Tongue (tissue), 2 donors: ENCODE measurements around the gene CERK. TPM values are rescaled to one million over a fixed set of nuclear protein-coding genes. Genes with fewer than 3 reads are reported as not detected.

ENCODE experiments used
- DNase-seq: peaks from one replicate; pipeline ENCODE4 v3.0.0-alpha.2; 2015
- total RNA-seq: library from RNA; depleted of rRNA; stranded (reverse); fragments of >200 nt; gene quantifications from one replicate; pipeline ENCODE4 v1.2.3, GENCODE V29; 2014

The CERK gene
- total RNA-seq, 1 donor from 2014 or later, result 25.6 TPM

DNA sequence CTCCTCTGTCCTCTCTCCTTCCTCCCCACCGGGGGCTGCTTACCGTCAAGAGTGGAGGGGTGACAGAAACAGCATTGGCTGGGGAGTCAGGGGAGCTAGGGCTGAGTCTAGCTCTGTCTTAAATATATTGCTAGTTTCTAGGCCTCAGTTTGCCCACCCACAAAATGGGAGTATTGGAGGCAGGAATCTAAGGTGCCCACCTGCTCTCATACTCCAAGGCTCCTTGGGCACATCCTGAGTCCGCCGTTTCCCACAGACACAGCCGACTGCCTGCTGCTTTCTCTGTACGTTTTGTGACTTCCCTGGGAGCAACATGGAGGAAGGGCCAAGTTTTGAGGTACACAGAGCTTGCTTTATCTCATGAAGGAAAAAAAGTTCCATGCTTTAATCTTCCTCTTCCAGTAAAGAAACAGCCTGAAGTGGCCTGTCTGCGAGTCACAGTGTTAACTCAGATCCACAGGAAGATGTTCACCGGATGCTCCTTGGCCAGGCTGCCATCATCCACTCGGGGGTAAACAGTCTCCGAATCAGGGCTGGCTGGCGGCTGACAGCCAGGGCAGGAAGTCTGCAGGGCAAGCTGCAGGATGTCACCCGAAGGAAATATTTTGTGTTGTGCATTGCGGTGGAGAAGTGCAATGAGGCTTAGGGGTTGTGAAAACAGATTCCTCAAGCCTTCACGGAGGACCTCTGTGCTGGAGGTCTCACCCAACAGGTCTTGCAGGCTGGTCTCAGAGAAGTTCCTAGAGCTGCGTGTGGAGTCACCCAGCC is 11.0 kb upstream of the CERK start:
- no peak for DNase-seq

DNA sequence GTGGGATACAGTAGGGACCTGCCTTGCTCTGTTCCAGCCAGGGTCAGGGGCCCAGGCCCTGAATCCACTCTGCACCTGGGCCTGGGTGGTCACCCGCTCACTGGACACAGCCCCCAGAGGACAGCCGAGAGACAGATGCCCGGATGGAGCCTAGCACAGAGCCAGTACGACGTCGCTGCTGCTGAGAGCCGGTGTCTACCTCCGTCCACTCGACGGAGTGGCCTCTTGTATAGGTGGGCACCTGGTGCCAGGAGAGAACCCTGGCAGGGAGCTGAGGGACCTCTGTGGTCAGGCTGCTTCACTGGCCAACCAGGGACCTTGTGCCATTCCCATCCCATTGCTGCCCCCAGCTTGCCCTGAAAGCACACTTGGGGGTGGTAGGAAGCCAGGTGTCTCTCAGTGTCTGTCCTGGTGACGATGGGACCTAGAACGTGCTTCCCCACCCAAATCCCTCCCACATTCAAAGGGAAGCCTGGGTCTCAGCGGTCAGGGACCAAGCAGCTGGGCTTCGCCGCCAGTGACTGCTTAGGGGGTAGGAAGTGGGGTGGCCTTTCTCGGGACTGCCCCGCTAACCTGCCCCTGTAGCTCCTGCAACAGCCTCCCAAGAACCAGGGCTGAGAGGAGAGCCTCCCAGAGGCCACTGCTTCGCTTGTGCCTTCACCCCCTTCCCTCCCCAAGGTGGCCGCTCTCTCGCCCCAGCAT is 10.3 kb upstream of the CERK start:
- no peak for DNase-seq

DNA sequence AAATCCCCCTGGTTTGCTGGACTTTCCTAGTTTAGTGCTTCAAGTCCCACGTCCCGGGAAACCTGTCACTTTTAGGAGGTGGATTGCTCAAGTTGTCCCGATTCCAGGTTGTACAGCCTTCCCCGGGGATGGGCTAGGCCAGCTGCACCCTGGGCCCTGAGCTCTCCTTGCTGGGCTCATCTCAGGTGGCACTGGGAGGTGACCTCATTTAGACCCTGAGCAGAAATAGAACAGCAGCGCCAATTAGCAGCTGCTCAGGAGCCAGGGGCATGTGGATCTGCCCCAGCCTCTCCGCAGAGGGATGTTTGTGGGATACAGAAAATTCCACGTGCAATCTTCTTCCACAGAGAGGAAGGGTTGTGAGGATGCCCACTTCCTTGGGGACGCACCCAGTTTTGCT is 9.6 kb upstream of the CERK start:
- no peak for DNase-seq

DNA sequence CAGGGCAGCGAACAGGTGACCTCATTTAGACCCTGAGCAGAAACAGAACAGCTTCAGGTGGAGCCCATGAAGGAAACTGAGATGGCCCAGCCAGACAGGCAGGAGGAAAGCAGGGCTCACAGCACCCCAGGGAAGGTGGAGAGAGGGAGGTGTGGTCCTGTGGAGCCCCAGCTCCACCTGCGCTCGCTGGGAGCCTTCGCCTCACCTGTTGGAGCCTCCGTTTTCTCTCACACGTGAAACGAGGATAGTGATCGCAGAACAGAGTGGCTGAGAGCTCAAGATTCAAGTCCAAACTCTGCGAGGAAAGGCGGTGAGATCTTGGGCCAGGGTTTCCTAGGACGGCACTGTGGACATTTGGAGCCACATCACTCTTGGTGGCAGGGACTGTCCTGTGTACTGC is 8.6 kb upstream of the CERK start:
- DNase-seq, result no peak

DNA sequence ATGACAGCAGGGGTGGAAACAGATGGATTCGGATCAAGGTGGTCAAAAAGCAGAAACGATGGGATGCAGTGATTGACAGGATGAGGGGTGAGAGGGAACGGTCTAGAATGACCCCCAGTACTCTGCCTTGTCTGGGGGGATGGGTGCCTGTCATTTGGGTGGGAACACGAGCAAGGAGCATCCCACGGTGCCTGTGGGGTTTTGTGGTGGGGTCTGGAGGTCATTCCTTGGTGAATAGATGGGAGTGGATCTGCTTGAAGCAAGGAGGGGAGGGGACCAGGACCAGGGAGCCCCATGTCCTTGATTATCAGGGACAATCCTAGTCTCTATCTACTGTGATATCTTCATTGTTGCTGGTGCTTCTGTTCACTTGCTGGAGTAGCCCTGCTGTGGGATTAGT is 8.1 kb upstream of the CERK start:
- no peak for DNase-seq

DNA sequence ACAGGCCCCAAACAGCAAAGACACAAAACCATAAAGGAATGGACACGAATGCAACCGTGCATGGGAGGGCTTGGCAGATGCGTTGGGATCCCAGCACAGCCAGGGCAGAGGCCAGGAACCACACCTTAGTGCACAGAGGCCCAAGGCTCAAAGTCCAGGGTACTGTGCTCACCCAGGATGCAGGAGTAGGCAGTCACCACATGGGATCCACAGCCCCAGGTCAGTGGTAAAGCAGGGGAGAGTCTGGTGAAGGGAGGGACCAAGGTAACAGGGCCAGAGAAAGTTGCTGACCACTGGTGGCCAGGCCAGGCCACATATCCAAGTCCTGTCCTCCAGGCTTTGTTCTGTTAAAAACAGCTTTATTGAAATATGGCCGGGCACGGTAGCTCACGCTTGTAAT is 6.5 kb upstream of the CERK start:
- DNase-seq, result no peak

DNA sequence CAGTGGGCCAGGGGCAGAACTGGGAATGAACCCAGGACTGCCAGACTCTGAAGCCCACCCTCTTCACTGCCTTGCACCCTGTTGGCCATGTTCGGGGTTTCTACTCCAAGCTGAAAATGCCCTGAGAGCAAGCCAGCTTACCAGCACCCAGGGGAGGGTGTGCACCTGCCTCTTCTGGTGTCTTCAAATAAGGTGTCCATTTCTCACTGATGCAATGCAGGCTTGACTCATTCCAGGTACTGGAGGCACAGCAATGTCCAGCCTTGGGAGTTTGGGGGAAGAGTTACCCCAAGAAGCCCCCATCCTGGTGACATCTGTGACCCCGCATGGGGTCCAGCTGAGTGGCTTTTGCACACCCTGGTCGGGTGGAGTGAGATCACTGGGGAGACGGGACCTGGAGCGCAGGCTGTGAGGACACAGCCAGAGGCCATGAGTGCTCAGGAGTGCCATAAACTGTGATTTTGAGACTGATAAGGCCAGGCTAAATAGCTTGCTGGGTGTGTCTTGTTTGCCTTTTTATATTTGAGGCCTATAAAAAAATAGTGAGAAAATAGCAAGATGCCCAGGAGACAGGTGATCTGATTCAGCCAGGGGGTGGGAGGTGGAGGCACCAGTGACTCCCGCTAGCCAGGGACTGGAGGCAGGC is 4.6 kb upstream of the CERK start:
- no peak for DNase-seq

DNA sequence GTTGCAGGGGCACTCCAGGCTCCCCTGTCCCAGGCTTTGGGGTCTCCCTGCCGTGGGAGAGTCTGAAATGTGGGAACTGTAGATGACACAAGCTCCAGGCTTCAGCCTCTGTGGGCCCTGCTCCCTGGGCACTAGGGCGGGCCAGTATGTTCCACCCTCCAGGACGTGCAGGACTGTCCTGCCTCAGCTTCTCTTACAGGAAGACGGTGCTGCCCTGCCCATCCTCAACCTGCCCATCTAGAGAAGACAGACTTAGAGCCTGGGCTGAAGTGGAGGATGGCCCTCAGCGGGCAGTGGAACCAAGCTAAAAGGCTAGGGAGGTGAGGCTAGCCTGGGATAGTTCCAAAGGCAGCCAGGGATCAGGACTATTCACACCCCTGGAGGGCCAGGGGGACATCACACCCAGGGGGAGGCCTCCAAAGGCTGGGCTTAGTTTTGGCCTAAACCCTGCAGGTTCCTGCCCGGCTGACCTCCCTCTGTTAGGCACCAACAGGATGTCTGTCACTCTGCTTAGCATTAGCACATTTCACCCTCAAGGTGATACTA is 4.0 kb upstream of the CERK start:
- DNase-seq, result no peak

DNA sequence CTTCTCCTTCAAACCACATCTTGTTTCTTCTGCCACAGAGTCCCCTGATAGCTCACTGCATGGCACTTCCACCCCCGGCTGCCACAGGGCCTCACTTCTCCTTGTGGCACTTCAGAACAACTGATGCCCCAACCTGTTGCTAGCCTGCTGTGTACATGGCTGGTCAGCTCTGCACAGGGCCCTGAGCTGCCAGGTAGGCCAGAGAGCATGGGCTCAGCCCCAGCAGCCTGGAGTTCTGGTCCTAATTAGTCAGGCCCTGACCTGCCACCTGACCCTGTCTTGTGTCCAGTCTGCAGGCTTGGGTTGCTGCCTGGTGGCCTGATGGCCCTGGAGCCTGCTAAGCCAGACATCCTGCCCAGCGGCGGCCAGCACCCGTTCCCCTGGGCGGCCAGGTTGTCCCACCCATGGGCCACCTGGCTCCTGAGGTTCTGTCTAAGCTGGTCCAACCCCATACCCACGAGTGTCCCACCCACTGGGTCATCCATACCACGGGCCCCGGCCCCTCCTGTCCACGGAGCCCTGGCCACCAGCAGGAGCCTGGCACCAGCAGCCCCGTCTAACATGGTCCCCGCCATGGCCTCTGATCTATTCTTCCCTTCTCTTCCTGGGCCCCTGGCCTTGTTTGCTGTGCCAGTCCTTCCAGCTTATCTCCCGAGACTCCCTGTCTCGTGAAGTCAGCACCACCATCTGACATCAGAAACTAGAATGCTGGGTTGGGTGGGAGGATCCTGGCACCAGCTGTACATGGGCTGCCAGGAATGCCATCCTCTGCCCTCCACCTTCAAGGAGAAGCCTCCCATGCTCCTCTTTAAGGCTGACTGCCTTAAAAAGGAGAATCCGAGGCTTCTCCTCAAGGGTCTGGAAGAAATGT is 3.1 kb upstream of the CERK start:
- no peak for DNase-seq

DNA sequence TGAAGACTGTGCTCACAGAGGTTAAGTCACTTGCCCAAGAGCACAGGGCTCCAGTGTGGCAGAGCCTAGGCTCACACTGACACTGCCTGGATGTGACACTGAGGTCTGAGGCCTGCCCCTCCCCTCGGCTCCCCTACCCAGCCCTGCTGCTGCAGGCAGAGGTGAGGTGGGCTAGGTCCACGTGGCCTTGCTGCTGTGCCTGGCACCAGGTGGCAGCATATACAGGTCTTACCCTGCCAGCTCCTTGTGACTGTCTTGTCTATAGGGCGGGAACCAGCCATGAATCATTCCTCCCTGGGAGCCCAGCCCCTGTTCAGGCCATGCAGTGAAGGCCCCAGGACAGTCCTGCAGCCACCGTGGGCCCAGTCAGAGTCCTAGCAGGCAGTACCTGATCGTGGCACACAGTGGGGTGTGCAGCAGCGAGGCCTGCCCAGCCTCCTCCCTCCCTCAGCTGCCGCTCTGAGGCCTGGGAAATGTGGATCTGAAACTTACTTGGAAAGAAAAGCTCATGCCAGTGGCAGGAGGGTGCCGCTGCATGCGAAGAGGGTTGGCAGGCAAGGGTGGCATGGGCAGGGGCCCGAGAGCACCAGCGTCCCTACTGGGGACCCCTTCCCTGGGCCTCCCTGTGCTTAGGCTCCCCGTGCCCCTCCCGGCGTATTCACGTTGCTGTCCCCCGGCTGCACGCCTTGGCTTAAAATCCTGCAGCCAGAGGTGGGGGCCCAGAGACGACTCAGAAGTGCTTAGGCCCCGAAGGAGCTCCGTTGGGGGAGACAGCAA is 1.2 kb upstream of the CERK start:
- peak; percentile 53 for DNase-seq

DNA sequence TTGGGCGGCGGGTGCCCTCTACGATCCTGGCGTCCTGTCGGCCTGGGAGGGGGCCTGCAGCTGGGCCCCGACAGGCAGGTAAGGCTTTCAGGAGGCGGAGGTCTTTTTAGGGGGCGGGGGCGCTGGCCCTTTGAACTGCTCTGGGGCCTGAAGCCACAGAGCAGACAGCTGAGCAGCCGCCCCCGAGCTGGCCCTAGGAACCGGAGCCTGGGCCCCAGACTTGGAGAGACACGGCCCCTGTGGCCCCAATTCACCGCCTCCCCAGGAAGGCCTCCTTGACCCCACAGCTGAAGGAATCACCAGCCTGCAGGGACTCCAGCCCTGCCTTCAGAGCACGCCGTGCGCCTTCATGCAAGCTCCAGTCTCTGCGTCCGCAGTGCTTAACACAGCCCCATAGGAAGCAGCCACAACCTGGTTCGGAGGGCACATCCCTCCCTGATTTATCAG is 618 bp upstream of the CERK start:
- no peak for DNase-seq

DNA sequence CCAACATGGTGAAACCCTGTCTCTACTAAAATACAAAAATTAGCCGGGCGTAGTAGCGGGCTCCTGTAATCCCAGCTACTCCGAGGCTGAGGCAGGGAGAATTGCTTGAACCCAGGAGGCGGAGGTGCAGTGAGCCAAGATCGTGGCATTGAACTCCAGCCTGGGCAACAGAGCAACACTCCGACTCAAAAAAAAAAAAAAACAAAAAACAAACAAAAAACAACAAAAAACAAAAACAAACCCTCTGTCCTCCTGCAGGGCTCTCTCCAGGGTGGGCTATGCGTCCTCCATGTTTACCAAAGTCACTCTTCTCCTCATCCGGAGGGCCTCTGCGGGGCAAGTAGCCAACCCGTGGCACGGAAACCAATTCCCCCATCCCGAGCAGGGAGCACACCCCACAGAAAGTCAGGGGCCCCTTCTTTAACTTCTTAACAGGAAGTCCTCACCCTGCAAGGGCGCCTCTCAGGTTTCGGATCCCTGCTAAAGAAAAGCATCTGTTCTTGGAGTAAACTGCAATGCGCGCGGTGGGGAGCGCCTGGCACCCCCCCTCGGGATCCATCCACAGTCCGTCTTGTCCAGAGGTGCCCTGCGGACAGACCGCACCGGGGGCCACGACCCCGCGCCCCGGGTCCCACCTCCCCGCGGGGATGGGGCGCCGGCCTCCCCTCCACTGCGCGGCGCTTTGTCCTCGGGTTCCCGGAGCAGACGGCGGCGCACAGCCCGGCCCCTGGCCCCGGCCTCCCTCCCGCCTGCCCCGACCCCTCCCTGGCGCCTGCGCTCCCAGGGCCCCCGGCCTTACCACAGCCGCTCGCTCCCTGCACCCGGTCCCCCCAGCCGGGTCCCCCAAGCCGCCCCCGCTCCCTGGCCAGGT is 712 bp downstream of the CERK start:
- peak; percentile 67 for DNase-seq

DNA sequence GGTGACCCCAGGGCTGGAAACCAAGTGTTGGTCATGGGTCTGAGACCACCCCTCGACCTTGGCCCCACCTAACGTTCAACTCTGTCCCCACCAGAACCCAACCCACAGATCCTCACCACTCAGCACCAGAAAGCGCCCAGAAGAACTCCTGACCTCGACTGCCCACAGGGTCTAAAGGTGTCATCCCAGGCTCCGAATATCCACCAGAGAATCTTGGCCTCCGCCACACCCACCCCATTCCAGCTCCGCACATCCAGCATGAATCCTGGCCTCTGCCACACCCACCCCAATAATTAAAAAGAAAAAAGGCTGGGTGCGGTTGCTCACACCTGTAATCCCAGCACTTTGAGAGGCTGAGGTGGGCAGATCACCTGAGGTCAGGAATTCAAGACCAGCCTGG is 1.3 kb downstream of the CERK start:
- DNase-seq, result no peak

DNA sequence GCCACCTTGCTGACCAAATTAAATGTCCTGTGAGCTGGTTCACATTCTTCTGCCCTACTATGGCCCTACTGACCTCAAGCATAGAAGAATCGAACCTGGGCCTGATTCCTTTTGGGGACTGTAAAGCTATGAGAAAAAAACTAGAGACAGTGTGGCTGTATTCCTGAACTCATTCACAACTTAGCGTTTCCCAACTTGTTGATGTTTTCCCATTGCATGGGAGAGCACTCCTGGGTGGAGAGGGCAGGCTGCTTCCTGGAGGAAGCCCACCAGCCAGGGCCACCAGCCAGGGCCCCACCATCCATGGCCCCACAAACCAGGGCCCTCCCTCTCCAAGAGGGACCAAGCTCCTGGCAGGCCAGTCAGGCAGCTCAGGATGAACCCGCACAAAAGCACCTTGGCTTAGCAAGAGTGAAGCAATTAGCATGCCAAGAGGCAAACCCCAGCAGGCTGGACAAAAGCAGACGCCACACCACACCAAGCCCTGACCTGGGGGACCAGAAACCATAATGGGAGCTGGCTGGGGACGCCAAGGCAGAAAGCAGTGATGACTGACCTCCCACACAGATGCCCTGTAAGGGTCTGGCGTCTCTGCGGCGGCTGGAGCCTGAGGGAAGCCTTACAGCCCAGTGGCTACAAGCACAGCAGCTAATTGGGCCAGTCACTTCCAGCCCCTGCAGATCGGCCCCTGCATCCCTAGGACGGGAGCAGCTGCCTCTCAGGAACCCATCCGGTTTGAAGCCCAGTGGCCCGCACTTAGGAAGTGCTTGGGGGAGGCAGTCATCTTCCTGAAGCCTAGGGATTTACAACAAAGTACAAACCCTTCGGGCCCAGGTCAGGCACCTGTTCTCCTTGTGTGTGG is 2.1 kb downstream of the CERK start:
- DNase-seq, result no peak

DNA sequence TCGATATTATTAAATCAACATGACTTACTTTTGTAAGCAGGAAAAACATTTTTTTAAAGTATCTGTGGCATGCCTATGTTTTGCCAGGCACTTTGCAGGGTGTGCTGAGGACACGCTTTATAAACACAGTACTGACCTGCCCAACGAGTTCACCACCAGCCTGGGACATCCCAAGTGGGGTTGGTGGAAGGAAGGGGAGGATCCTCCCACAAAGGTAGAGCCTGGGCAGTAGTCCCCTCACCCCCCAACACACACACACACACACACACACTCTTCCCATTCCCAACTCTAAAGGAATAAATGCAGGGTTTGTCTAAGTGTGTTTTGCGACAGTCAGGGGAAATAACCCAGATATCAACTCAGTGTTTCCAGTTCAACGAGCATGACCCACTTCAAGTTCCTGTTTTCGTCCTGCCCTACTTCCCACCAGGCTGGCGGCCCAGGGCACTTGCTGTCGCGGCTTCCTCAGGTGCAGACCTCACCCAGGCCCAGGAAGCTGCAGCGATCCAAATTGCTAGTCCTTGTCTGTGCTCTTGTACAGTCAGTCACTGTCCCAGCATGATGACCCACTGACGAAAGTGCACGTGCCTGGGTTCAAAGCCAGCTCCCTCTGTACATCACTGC is 3.1 kb downstream of the CERK start:
- DNase-seq, result no peak

DNA sequence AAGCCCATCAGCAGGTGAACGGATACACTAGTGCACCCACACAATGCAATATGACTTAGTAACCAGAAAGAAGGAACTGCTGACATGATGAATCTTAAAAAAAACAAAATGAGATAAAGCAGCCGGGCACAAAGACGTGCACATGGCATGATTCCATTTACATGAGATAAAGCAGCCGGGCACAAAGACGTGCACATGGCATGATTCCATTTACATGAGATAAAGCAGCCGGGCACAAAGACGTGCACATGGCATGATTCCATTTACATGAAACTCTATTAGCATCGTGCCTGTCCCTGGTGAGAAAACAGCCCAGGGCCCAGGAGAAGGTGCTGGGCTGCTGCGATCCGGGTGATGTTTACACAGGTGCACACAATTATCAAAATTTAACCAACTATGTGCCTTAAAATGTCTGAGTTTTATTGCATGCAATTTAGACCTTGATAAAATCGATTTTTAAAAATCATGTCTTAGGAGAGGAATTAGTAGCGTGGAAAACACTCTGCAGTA is 3.8 kb downstream of the CERK start:
- DNase-seq, result peak; percentile 44

DNA sequence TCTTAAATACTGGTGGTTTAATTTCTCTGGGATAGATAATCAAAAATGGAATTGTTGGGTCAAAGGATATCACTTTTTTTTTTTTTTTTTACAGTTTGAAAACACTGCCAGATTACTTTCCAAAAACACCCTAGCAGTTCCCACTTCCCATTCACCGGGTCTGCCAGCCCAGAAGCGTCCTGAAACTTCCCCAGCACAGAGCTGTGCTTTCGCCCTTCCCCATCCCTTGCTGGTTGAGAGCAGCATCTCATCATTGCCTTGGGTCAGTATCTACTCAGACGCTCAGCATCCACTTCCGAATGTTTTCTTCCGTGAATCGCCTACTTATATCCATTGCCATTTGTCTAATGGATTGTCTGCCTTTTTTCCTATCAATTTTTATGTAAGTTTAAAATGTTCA is 5.5 kb downstream of the CERK start:
- DNase-seq, result no peak

DNA sequence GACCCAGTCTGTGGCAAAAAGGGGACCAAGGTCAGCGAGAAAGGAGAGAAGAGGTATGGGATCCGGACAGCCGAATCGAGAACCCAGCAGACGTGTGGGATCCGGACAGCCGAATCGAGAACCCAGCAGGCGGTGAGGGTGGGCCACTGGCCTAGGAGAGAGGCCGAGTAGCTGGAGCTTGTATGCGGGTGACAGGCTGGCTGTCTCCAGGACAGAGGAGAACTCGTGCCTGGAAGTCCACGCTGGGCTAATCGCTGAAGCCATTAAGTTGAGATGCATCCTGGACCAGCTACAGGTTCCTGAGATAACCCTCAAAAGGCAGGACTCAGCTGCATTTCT is 6.0 kb downstream of the CERK start:
- DNase-seq, result no peak
